Measurements from ENCODE around the gene EP400.

The EP400 gene

DNA sequence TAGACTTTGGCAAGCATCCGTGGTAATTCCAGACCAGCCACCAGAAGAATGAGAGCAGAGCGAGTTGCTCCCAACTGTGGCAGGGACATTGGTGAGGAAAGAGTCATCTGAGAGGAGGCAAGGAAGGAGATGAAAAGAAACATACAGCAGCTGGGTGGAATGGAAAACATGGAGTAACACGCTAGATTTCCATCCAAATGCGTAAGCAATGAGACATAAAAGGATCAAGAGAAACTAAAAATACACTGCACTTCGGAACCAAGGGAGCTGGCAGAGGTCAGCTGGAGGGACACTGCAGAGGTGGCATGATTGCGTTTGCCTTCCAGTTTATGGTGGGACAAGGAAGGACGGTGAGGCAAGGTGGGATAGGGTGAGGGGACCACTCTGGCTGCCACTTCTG, 111.5 kb downstream of the EP400 start:
- no peak for FAIRE-seq
- TF ChIP-seq SPI1 (IDR thresholded peaks at IDR 0.05; ENCODE audit: low read depth, low read length) (no peak), POLR2AphosphoS5 (IDR thresholded peaks at IDR 0.05; ENCODE audit: low read depth, low read length) (no peak), TAF1 (IDR thresholded peaks at IDR 0.05; ENCODE audit: low read depth, low read length) (no peak), POU2F2 (IDR thresholded peaks at IDR 0.05; ENCODE audit: low read depth, low read length) (no peak), PAX5 (IDR thresholded peaks at IDR 0.05; ENCODE audit: insufficient read depth, low read length, severe bottlenecking) (no peak), POLR2A (IDR thresholded peaks at IDR 0.05; ENCODE audit: low read depth, low read length) (no peak)
- no peak for DNase-seq (ENCODE audit: insufficient read length, low spot score)

DNA sequence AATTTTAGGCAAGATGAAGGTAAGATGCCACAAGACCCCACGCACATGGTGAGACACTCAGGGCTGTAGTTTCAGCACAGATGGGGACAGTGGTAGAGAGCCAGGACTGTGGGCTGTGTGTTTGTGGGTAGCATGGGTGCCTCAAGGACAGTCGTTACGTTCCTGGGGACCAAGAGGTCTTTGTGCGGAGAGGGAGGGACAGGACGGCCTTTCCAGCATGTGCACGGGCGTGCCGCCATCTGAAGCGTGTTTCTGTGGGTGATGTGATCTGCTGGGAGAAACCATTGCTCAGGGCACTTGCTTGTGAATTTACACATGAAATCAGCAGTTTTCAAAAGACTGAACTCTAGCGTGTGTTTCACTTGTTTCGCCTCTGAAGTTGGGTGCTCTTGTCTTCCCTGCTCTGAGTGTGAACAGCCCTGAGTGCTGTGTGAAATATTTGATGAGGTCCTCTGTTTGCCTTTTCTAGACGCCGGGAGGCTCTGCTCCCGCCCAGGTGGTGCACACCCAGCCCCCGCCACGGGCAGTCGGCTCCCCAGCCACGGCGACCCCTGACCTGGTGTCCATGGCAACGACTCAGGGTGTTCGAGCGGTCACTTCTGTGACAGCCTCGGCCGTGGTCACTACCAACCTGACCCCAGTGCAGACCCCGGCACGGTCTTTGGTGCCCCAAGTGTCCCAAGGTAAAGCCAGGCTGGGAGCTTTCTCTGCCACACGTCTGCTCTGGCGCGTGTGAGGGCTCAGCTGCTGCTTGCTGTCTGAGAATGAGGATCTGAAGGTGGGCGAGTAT, 112.1 kb downstream of the EP400 start:
- FAIRE-seq (no peak), DNase-seq (ENCODE audit: insufficient read length, low spot score) (no peak)
- TF ChIP-seq SPI1 (IDR thresholded peaks at IDR 0.05; ENCODE audit: low read depth, low read length): no peak
- TF ChIP-seq PAX5 (IDR thresholded peaks at IDR 0.05; ENCODE audit: insufficient read depth, low read length, severe bottlenecking): no peak
- no peak for TF ChIP-seq POLR2AphosphoS5 (IDR thresholded peaks at IDR 0.05; ENCODE audit: low read depth, low read length)
- no peak for TF ChIP-seq POU2F2 (IDR thresholded peaks at IDR 0.05; ENCODE audit: low read depth, low read length)
- TF ChIP-seq TAF1 (IDR thresholded peaks at IDR 0.05; ENCODE audit: low read depth, low read length): no peak
- TF ChIP-seq POLR2A (IDR thresholded peaks at IDR 0.05; ENCODE audit: low read depth, low read length): no peak

DNA sequence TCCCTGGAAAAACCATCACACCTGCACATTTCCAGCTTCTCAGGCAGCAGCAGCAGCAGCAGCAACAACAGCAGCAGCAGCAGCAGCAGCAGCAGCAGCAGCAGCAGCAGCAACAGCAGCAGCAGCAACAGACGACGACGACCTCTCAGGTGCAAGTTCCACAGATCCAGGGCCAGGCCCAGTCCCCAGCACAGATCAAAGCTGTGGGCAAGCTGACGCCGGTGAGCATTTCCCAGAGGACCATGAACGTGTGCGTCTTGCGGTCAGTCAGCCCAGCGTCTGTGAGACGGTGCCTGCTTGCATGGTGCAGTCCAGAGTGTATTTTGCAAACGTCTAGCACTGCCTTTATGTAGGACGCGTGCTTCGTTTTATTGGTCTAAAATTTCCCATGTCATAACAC, 112.7 kb downstream of the EP400 start:
- TF ChIP-seq TAF1 (IDR thresholded peaks at IDR 0.05; ENCODE audit: low read depth, low read length): no peak
- TF ChIP-seq POLR2A (IDR thresholded peaks at IDR 0.05; ENCODE audit: low read depth, low read length): no peak
- no peak for TF ChIP-seq POU2F2 (IDR thresholded peaks at IDR 0.05; ENCODE audit: low read depth, low read length)
- TF ChIP-seq PAX5 (IDR thresholded peaks at IDR 0.05; ENCODE audit: insufficient read depth, low read length, severe bottlenecking): no peak
- TF ChIP-seq POLR2AphosphoS5 (IDR thresholded peaks at IDR 0.05; ENCODE audit: low read depth, low read length): no peak
- no peak for TF ChIP-seq SPI1 (IDR thresholded peaks at IDR 0.05; ENCODE audit: low read depth, low read length)
- DNase-seq (ENCODE audit: insufficient read length, low spot score) (no peak), FAIRE-seq (no peak)

DNA sequence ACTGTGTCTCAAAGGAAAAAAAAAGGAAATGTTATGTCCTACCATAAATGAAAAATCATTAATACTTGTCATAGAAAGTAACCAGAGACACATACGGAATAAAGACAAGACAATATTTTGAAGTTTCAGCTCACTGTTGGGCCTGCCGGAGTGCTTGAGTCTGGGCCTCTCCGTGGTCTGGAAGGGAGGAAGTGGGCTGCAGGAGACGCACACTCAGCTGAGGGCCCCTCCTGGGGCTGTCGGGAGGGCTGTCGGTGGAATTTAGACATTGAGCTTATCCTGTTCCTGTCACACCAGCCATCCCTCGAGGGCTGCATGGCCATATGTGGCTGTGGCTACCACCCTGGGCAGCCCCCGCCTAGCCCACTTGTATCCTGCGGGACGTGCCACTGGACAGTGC, 113.7 kb downstream of the EP400 start:
- FAIRE-seq (peak; percentile 76), DNase-seq (ENCODE audit: insufficient read length, low spot score) (no peak)
- TF ChIP-seq SPI1 (IDR thresholded peaks at IDR 0.05; ENCODE audit: low read depth, low read length) (peak; percentile 58), POU2F2 (IDR thresholded peaks at IDR 0.05; ENCODE audit: low read depth, low read length) (no peak)

DNA sequence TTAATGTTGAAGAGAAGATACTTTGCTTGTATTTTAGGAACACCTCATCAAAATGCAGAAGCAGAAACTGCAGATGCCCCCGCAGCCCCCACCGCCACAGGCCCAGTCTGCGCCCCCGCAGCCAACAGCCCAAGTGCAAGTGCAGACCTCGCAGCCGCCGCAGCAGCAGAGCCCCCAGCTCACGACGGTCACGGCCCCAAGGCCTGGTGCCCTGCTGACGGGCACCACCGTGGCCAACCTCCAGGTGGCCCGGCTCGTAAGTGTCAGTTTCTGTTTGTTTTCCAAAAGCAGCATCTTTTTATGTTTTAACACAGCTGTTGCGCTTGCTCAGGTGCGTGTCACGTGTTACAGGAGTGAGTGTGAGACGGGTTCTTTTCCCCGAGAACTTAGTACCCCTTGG, 114.9 kb downstream of the EP400 start:
- no peak for FAIRE-seq
- no peak for DNase-seq (ENCODE audit: insufficient read length, low spot score)
- TF ChIP-seq POLR2A (IDR thresholded peaks at IDR 0.05; ENCODE audit: low read depth, low read length): no peak
- no peak for TF ChIP-seq POU2F2 (IDR thresholded peaks at IDR 0.05; ENCODE audit: low read depth, low read length)
- TF ChIP-seq TAF1 (IDR thresholded peaks at IDR 0.05; ENCODE audit: low read depth, low read length): no peak
- TF ChIP-seq PAX5 (IDR thresholded peaks at IDR 0.05; ENCODE audit: insufficient read depth, low read length, severe bottlenecking): no peak
- TF ChIP-seq POLR2AphosphoS5 (IDR thresholded peaks at IDR 0.05; ENCODE audit: low read depth, low read length): no peak
- TF ChIP-seq SPI1 (IDR thresholded peaks at IDR 0.05; ENCODE audit: low read depth, low read length): no peak

DNA sequence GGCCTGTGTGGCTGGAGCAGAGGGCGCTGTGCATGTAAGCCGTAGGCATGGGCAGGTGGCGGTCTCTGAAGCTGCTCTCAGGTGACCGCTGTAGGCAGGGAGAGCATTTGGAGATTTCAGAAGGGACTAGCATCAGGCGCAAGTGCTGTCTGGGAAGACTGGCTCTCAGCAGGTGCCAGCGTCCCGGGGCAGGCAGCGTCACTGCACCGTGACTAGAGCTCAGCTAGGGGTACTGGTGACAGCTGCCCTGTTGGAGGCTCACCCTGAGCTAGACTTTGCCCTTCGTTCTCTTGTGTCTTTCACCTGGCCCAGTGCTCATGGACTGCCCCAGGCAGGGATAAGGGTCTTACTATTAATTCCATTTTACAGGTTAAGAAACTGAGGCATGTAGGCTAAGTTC, 115.5 kb downstream of the EP400 start:
- FAIRE-seq: no peak

DNA sequence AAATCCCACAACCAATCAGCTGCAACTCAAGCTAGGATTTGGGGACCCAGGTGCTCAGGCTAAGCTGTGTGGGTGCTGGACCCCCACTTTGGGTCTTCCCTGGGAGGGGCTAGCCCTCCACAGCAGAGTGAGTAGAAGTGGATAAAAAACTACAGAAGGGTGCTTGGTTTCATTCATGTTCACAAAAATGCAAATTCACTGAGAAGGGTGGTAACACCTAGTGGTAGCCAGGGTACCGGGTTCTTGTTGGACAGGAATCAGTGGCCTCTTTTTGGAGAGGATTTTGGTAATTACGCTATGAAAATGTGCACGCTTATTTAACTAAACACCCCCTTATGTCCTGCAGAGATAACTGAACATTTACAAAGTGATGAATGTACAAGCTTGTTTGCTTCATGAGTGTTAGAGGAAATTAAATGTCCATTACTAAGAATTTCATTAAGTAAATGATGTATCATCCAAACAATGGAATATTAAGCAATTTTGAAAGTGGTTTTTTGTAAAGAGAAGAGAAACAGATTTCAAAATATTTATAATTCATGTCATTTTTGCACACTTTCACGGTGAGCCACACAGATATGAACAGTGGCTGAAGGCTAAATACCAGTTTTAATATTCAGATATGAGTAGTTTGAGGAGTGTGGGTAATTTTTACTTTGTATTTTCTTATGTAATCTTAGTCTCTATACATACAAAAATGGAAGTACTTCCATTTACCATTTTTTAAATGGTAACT, 116.0 kb downstream of the EP400 start:
- FAIRE-seq (peak; percentile 59), DNase-seq (ENCODE audit: insufficient read length, low spot score) (no peak)
- TF ChIP-seq POU2F2 (IDR thresholded peaks at IDR 0.05; ENCODE audit: low read depth, low read length) (peak; percentile 64; the same call in 1 of the 2 replicates), SPI1 (IDR thresholded peaks at IDR 0.05; ENCODE audit: low read depth, low read length) (no peak)

More for the DNA sequence above, 115.5 kb downstream of the EP400 start:
- no peak for TF ChIP-seq POLR2AphosphoS5 (IDR thresholded peaks at IDR 0.05; ENCODE audit: low read depth, low read length)
- TF ChIP-seq TAF1 (IDR thresholded peaks at IDR 0.05; ENCODE audit: low read depth, low read length): no peak
- no peak for TF ChIP-seq POLR2A (IDR thresholded peaks at IDR 0.05; ENCODE audit: low read depth, low read length)
- no peak for TF ChIP-seq PAX5 (IDR thresholded peaks at IDR 0.05; ENCODE audit: insufficient read depth, low read length, severe bottlenecking)
- no peak for TF ChIP-seq SPI1 (IDR thresholded peaks at IDR 0.05; ENCODE audit: low read depth, low read length)
- TF ChIP-seq POU2F2 (IDR thresholded peaks at IDR 0.05; ENCODE audit: low read depth, low read length): no peak
- no peak for DNase-seq (ENCODE audit: insufficient read length, low spot score)

DNA sequence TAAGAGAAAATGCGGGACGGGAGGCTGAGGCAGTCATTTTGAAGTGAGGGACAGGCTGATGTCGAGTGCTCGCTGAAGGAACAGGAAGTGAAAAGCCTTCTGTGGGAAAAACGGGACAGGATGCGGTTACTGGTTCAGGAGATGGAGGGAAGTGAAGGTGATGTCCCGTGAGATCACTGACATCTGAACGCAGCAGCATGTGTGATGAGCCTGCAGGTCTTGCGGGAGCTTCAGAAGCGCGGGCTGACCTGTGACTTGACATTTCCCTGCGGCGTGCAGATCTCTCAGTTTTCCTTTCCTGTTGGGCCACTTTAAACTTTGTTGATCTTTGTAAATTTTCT, 116.6 kb downstream of the EP400 start:
- TF ChIP-seq SPI1 (IDR thresholded peaks at IDR 0.05; ENCODE audit: low read depth, low read length) (peak; percentile 94), POU2F2 (IDR thresholded peaks at IDR 0.05; ENCODE audit: low read depth, low read length) (no peak; the same call in 1 of the 2 replicates)
- DNase-seq (ENCODE audit: insufficient read length, low spot score): peak; percentile 49
- peak; percentile 96 for FAIRE-seq

DNA sequence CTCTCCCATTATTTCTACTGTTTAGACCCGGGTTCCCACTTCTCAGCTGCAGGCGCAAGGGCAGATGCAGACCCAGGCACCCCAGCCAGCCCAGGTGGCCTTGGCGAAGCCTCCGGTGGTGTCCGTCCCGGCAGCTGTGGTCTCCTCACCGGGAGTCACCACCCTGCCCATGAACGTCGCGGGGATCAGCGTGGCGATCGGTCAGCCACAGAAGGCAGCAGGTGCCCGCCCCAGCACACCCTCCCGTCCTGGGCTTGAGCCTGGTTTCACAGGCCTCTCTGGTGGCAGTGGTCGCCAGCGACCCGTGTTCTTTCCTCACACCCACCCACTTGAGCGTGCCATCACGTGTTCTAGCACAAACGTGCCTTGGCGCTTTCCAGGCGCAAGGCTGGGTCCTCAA, 117.0 kb downstream of the EP400 start:
- TF ChIP-seq POU2F2 (IDR thresholded peaks at IDR 0.05; ENCODE audit: low read depth, low read length) (no peak), POLR2A (IDR thresholded peaks at IDR 0.05; ENCODE audit: low read depth, low read length) (no peak), TAF1 (IDR thresholded peaks at IDR 0.05; ENCODE audit: low read depth, low read length) (no peak), PAX5 (IDR thresholded peaks at IDR 0.05; ENCODE audit: insufficient read depth, low read length, severe bottlenecking) (no peak), SPI1 (IDR thresholded peaks at IDR 0.05; ENCODE audit: low read depth, low read length) (no peak), POLR2AphosphoS5 (IDR thresholded peaks at IDR 0.05; ENCODE audit: low read depth, low read length) (no peak)
- DNase-seq (ENCODE audit: insufficient read length, low spot score) (no peak), FAIRE-seq (peak; percentile 48)

DNA sequence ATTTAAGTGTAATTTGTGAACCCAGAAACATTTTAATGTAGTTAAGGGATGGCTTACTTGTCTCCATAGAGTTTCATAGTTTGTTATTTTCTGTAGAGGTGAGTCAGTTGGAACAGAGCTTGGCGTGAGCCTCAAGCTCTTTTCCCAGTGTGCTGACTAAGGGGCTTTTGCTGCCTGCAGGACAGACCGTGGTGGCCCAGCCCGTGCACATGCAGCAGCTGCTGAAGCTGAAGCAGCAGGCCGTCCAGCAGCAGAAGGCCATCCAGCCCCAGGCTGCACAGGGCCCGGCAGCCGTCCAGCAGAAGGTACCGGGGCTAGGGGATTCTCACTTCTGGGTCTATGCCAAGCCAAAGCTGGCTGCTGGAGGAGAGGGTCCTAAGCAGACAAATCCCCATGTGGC, 117.4 kb downstream of the EP400 start:
- DNase-seq (ENCODE audit: insufficient read length, low spot score): no peak
- TF ChIP-seq POLR2A (IDR thresholded peaks at IDR 0.05; ENCODE audit: low read depth, low read length): no peak
- no peak for TF ChIP-seq POU2F2 (IDR thresholded peaks at IDR 0.05; ENCODE audit: low read depth, low read length)
- TF ChIP-seq POLR2AphosphoS5 (IDR thresholded peaks at IDR 0.05; ENCODE audit: low read depth, low read length): no peak
- TF ChIP-seq PAX5 (IDR thresholded peaks at IDR 0.05; ENCODE audit: insufficient read depth, low read length, severe bottlenecking): no peak
- no peak for TF ChIP-seq TAF1 (IDR thresholded peaks at IDR 0.05; ENCODE audit: low read depth, low read length)
- no peak for TF ChIP-seq SPI1 (IDR thresholded peaks at IDR 0.05; ENCODE audit: low read depth, low read length)
- FAIRE-seq: peak; percentile 13

Measured in GM12891 (cell line).